Hepatocyte (in vitro differentiated cells): Measurements from ENCODE around the gene TMEM131L. TPM values are rescaled to one million over a fixed set of nuclear protein-coding genes. Genes with fewer than 3 reads are reported as not detected.
A peak's percentile ranks its signal among the peaks of the same experiment; 100 is the strongest.

Experiments used
- DNase-seq: peaks from one replicate; pipeline ENCODE4 v3.0.0-alpha.2; 2016; ENCODE audit warnings: low spot score
- H2AFZ ChIP-seq: fragments of 200-600 bp; sonication (generic); 2 replicates; pipeline ENCODE4 v1.6.0; 2016; ENCODE audit warnings: antibody characterized with exemption, mild to moderate bottlenecking
- H3K27ac ChIP-seq: fragments of 200-600 bp; sonication (generic); 2 replicates; pipeline ENCODE4 v1.5.1; 2016; ENCODE audit warnings: mild to moderate bottlenecking
- H3K27me3 ChIP-seq: fragments of 200-600 bp; sonication (generic); 2 replicates; pipeline ENCODE4 v1.6.1; 2016
- H3K36me3 ChIP-seq: fragments of 200-600 bp; sonication (generic); replicated peaks from 2 replicates; pipeline ENCODE4 v1.5.1; 2016; ENCODE audit warnings: low read depth; ENCODE audit not compliant: insufficient read depth
- H3K4me1 ChIP-seq: fragments of 200-600 bp; sonication (generic); 2 replicates; pipeline ENCODE4 v1.5.1; 2016; ENCODE audit warnings: mild to moderate bottlenecking, moderate library complexity; ENCODE audit not compliant: insufficient read depth
- H3K4me2 ChIP-seq: fragments of 200-600 bp; sonication (generic); 2 replicates; pipeline ENCODE4 v1.6.0; 2016
- H3K4me3 ChIP-seq: fragments of 200-600 bp; sonication (generic); 2 replicates; pipeline ENCODE4 v1.5.1; 2016; ENCODE audit warnings: mild to moderate bottlenecking
- H3K79me2 ChIP-seq: fragments of 200-600 bp; sonication (generic); 2 replicates; pipeline ENCODE4 v1.6.0; 2017; ENCODE audit warnings: mild to moderate bottlenecking
- H3K9me2 ChIP-seq: fragments of 200-600 bp; sonication (generic); replicated peaks from 2 replicates; pipeline ENCODE4 v1.6.0; 2017; ENCODE audit warnings: mild to moderate bottlenecking; ENCODE audit not compliant: insufficient read depth
- H3K9me3 ChIP-seq: fragments of 200-600 bp; sonication (generic); 2 replicates; pipeline ENCODE4 v1.5.1; 2016; ENCODE audit warnings: low read depth, mild to moderate bottlenecking
- H4K20me1 ChIP-seq: fragments of 200-600 bp; sonication (generic); 2 replicates; pipeline ENCODE4 v1.6.0; 2016; ENCODE audit warnings: mild to moderate bottlenecking; ENCODE audit not compliant: insufficient read depth, poor library complexity, severe bottlenecking
- CTCF ChIP-seq: fragments of 200-600 bp; sonication (generic); IDR thresholded peaks from 2 replicates; pipeline ENCODE4 v1.5.1; 2016; ENCODE audit warnings: antibody characterized with exemption, mild to moderate bottlenecking; ENCODE audit not compliant: poor library complexity
- EZH2 ChIP-seq: fragments of 200-600 bp; sonication (generic); IDR thresholded peaks from 2 replicates; pipeline ENCODE4 v1.6.1; 2016; ENCODE audit warnings: antibody characterized with exemption, mild to moderate bottlenecking, borderline replicate concordance
- EZH2phosphoT487 ChIP-seq: fragments of 200-600 bp; sonication (generic); IDR thresholded peaks from one replicate; pipeline ENCODE4 v1.6.1; 2018; ENCODE audit warnings: antibody characterized with exemption, mild to moderate bottlenecking, low read depth, moderate library complexity; ENCODE audit not compliant: unreplicated experiment, severe bottlenecking
- WGBS: methylation state at CpG from one replicate; pipeline ENCODE4 v1.1.6; 2016; ENCODE audit warnings: low lambda C conversion rate; ENCODE audit errors: missing lambda C conversion rate; 5-methylcytosine and 5-hydroxymethylcytosine counted together
- polyA plus RNA-seq: library from polyadenylated mRNA; unstranded; fragments of >200 nt; fragmentation: Nextera tagmentation; extraction: Ambion mirVana; gene quantifications from 2 replicates; pipeline ENCODE4 v1.2.1, GENCODE V29; 2016
- total RNA-seq: library from RNA; depleted of rRNA; stranded (reverse); fragments of >200 nt; gene quantifications from 2 replicates; pipeline ENCODE4 v1.2.3, GENCODE V29; 2014

Gene TMEM131L
- total and polyA plus RNA-seq, 2 experiments from 2014 or later, result 6.3 to 10.5 TPM

- Histone ChIP-seq H3K4me2 (peak overlapping the region; percentile 41), H3K4me3 (no peak overlapping the region), H3K9me2 (no peaks in the 10 kb centered on the region), H3K79me2 (no peaks in the 10 kb centered on the region), H4K20me1 (no peaks in the 10 kb centered on the region), H3K27ac (peak overlapping the region; percentile 10), H2AFZ (no peak overlapping the region), H3K36me3 (no peaks in the 10 kb centered on the region), H3K4me1 (peaks cover 7% of the 10 kb centered on the region), H3K27me3 (no peaks in the 10 kb centered on the region), H3K9me3 (no peaks in the 10 kb centered on the region)
- WGBS, result 57% methylated on average over 3 of the region's 3 CpGs
- TF ChIP-seq EZH2phosphoT487 (no peak), EZH2 (no peak), CTCF (no peak)
- DNase-seq, result no peak
These were observed 90.3 kb downstream of the TMEM131L start for GRCh38 chr4:153556435-153556815.

GRCh38 chr4:153560908-153561307 is 94.7 kb downstream of the TMEM131L start:
- H3K36me3 ChIP-seq, result no peaks in the 10 kb centered on the region
- WGBS, result 88% methylated on average over 1 of the region's 1 CpG

GRCh38 chr4:153564630-153565525 is 98.7 kb downstream of the TMEM131L start:
- TF ChIP-seq EZH2 (no peak), CTCF (no peak), EZH2phosphoT487 (no peak)
- no peak overlapping the region for H3K4me3 ChIP-seq
- H3K4me2 ChIP-seq, result peak overlapping the region; percentile 11
- no peaks in the 10 kb centered on the region for H3K36me3 ChIP-seq
- H3K27me3 ChIP-seq, result no peaks in the 10 kb centered on the region
- DNase-seq, result peak; percentile 64
- 73% methylated on average over 7 of the region's 7 CpGs for WGBS
- H2AFZ ChIP-seq, result no peak overlapping the region
- H3K4me1 ChIP-seq, result peaks cover 14% of the 10 kb centered on the region
- H3K79me2 ChIP-seq, result no peaks in the 10 kb centered on the region
- no peaks in the 10 kb centered on the region for H3K9me2 ChIP-seq
- no peaks in the 10 kb centered on the region for H3K9me3 ChIP-seq
- H3K27ac ChIP-seq, result peak overlapping the region; percentile 75
- H4K20me1 ChIP-seq, result no peaks in the 10 kb centered on the region

More at GRCh38 chr4:153560908-153561307, 94.7 kb downstream of the TMEM131L start:
- H4K20me1 ChIP-seq, result no peaks in the 10 kb centered on the region
- peaks cover 21% of the 10 kb centered on the region for H3K4me1 ChIP-seq
- TF ChIP-seq EZH2phosphoT487 (no peak), EZH2 (no peak), CTCF (no peak)
- H3K9me3 ChIP-seq, result no peaks in the 10 kb centered on the region
- no peak overlapping the region for H3K4me2 ChIP-seq
- H3K9me2 ChIP-seq, result no peaks in the 10 kb centered on the region
- H3K27ac ChIP-seq, result no peak overlapping the region
- DNase-seq, result no peak
- no peaks in the 10 kb centered on the region for H3K27me3 ChIP-seq
- no peaks in the 10 kb centered on the region for H3K79me2 ChIP-seq
- no peak overlapping the region for H2AFZ ChIP-seq
- H3K4me3 ChIP-seq, result no peak overlapping the region
